ENCODE results near the gene NR6A1.

- TF ChIP-seq NFYC (CRISPR knock-in tag; IDR thresholded peaks at IDR 0.05) (no peak), POLR2AphosphoS5 (IDR thresholded peaks at IDR 0.05; ENCODE audit: low read depth, low read length) (no peak), FOXJ3 (CRISPR knock-in tag; IDR thresholded peaks at IDR 0.05; ENCODE audit: borderline replicate concordance) (no peak), TCF12 (IDR thresholded peaks at IDR 0.05) (no peak), TCF12 (CRISPR knock-in tag; IDR thresholded peaks at IDR 0.05) (no peak), CTCF (CRISPR knock-in tag; IDR thresholded peaks at IDR 0.05) (no peak)
These were observed 32.8 kb upstream of the NR6A1 start for GRCh38 chr9:124803911-124804310.
